Measurements from ENCODE around the gene GOLGA6B. TPM values are rescaled to one million over a fixed set of nuclear protein-coding genes. Genes with fewer than 3 reads are reported as not detected.
A peak's percentile ranks its signal among the peaks of the same experiment; 100 is the strongest.

GOLGA6B gene
- total RNA-seq, 1 experiment from 2014 or later: 1.9 TPM

DNA sequence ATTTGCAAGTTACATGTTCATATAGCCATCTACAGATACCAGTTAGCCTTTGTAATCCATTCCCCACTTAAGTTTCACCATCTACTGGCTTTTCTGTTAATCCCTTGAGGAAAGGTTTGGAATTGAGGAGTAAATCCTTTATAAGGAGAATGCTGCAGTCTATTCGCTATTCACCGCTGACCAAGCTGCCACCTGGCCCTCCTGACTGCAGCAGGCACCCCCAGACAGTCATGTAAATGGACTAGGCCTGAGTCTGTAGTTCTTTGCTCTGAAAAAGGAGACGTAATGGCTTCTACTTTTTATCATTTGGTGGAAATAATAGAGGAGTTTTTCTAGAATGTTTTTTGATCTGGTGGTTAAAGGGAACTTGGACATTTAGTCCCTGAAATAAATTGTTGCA is 28.3 kb downstream of the GOLGA6B start:
- Mint-ChIP-seq H3K4me3 (no peak overlapping the region), H3K4me1 (peaks cover 14% of the 10 kb centered on the region), H3K9me3 (no peaks in the 10 kb centered on the region), H3K27ac (peak overlapping the region; percentile 54), H3K27me3 (ENCODE audit: low read depth) (no peaks in the 10 kb centered on the region; the same call in 1 of the 2 replicates), H3K36me3 (no peaks in the 10 kb centered on the region)
- no peak for ATAC-seq
- no peak for TF ChIP-seq KAT7 (CRISPR knock-in tag; IDR thresholded peaks at IDR 0.05; ENCODE audit: borderline replicate concordance)
- no peak for TF ChIP-seq ATF1 (CRISPR knock-in tag; IDR thresholded peaks at IDR 0.05)
- no peak for TF ChIP-seq MYBL2 (CRISPR knock-in tag; IDR thresholded peaks at IDR 0.05)
- TF ChIP-seq NFATC4 (CRISPR knock-in tag; IDR thresholded peaks at IDR 0.05): no peak
- TF ChIP-seq, protein P1, sequence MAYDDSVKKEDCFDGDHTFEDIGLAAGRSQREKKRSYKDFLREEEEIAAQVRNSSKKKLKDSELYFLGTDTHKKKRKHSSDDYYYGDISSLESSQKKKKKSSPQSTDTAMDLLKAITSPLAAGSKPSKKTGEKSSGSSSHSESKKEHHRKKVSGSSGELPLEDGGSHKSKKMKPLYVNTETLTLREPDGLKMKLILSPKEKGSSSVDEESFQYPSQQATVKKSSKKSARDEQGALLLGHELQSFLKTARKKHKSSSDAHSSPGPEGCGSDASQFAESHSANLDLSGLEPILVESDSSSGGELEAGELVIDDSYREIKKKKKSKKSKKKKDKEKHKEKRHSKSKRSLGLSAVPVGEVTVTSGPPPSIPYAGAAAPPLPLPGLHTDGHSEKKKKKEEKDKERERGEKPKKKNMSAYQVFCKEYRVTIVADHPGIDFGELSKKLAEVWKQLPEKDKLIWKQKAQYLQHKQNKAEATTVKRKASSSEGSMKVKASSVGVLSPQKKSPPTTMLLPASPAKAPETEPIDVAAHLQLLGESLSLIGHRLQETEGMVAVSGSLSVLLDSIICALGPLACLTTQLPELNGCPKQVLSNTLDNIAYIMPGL (CRISPR knock-in tag; IDR thresholded peaks at IDR 0.05): no peak
- TF ChIP-seq, protein P2, sequence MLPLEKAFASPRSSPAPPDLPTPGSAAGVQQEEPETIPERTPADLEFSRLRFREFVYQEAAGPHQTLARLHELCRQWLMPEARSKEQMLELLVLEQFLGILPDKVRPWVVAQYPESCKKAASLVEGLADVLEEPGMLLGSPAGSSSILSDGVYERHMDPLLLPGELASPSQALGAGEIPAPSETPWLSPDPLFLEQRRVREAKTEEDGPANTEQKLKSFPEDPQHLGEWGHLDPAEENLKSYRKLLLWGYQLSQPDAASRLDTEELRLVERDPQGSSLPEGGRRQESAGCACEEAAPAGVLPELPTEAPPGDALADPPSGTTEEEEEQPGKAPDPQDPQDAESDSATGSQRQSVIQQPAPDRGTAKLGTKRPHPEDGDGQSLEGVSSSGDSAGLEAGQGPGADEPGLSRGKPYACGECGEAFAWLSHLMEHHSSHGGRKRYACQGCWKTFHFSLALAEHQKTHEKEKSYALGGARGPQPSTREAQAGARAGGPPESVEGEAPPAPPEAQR (CRISPR knock-in tag; IDR thresholded peaks at IDR 0.05): no peak
- no peak for DNase-seq (ENCODE audit: low spot score)
- ChIA-PET POLR2A (no interaction called here), CTCF (interaction anchor here (1.1 to 4.9 kb wide), 3 partner anchors 12 to 83 kb away, joined by 5 to 26 read pairs (median 6); no protein-coding TSS in a partner anchor)

DNA sequence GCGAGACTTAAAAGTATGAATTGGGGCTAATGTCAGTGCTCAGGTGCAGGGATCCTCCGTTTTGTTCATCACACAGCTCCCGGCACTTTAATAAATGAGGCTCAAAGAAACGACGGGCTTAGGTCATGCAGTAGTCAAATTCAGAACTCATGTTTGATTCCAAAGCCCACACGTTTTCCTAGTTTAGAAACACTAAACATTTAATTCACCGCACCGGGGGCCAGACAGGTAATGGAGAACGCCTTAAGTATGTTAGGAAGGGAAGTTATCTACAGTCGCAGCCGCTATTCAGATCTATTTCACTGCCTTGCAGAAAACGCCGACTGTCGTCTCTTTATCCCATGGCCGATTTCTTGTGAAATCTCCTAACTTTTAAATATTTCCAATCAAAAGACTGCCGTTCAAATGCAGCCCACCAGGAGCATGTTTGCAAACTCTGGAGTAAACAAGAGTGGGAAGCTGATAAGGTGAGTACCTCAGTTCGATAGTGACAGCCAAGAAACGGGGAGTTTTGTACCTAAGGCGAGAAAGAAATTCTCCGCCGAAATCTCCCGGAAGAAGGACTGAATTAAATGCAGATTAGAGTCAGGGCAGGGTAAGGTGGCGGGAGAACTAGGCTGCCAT is 30.9 kb downstream of the GOLGA6B start:
- ChIA-PET POLR2A (no interaction called here), CTCF (interaction anchor here (1.1 to 2.9 kb wide), 6 partner anchors 15 to 152 kb away, joined by 3 to 13 read pairs (median 4); no protein-coding TSS in a partner anchor)
- ATAC-seq (no peak), DNase-seq (ENCODE audit: low spot score) (no peak)
- Mint-ChIP-seq H3K27me3 (ENCODE audit: low read depth) (no peaks in the 10 kb centered on the region), H3K36me3 (peaks cover 3% of the 10 kb centered on the region; the same call in 1 of the 2 replicates), H3K4me1 (peaks cover 14% of the 10 kb centered on the region), H3K27ac (peak overlapping the region; percentile 93), H3K9me3 (peaks cover 5% of the 10 kb centered on the region), H3K4me3 (peak overlapping the region; percentile 88)
- TF ChIP-seq RELA (CRISPR knock-in tag; IDR thresholded peaks at IDR 0.05; ENCODE audit: borderline replicate concordance): no peak
- TF ChIP-seq, protein P3, sequence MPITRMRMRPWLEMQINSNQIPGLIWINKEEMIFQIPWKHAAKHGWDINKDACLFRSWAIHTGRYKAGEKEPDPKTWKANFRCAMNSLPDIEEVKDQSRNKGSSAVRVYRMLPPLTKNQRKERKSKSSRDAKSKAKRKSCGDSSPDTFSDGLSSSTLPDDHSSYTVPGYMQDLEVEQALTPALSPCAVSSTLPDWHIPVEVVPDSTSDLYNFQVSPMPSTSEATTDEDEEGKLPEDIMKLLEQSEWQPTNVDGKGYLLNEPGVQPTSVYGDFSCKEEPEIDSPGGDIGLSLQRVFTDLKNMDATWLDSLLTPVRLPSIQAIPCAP (CRISPR knock-in tag; IDR thresholded peaks at IDR 0.05): no peak
- no peak for TF ChIP-seq IRF2 (CRISPR knock-in tag; IDR thresholded peaks at IDR 0.05; ENCODE audit: borderline replicate concordance, low read depth)
- TF ChIP-seq, protein P4, sequence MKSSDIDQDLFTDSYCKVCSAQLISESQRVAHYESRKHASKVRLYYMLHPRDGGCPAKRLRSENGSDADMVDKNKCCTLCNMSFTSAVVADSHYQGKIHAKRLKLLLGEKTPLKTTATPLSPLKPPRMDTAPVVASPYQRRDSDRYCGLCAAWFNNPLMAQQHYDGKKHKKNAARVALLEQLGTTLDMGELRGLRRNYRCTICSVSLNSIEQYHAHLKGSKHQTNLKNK (CRISPR knock-in tag; IDR thresholded peaks at IDR 0.05): no peak
- TF ChIP-seq, protein P5, sequence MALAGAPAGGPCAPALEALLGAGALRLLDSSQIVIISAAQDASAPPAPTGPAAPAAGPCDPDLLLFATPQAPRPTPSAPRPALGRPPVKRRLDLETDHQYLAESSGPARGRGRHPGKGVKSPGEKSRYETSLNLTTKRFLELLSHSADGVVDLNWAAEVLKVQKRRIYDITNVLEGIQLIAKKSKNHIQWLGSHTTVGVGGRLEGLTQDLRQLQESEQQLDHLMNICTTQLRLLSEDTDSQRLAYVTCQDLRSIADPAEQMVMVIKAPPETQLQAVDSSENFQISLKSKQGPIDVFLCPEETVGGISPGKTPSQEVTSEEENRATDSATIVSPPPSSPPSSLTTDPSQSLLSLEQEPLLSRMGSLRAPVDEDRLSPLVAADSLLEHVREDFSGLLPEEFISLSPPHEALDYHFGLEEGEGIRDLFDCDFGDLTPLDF (CRISPR knock-in tag; IDR thresholded peaks at IDR 0.05): no peak
- TF ChIP-seq, protein P6, sequence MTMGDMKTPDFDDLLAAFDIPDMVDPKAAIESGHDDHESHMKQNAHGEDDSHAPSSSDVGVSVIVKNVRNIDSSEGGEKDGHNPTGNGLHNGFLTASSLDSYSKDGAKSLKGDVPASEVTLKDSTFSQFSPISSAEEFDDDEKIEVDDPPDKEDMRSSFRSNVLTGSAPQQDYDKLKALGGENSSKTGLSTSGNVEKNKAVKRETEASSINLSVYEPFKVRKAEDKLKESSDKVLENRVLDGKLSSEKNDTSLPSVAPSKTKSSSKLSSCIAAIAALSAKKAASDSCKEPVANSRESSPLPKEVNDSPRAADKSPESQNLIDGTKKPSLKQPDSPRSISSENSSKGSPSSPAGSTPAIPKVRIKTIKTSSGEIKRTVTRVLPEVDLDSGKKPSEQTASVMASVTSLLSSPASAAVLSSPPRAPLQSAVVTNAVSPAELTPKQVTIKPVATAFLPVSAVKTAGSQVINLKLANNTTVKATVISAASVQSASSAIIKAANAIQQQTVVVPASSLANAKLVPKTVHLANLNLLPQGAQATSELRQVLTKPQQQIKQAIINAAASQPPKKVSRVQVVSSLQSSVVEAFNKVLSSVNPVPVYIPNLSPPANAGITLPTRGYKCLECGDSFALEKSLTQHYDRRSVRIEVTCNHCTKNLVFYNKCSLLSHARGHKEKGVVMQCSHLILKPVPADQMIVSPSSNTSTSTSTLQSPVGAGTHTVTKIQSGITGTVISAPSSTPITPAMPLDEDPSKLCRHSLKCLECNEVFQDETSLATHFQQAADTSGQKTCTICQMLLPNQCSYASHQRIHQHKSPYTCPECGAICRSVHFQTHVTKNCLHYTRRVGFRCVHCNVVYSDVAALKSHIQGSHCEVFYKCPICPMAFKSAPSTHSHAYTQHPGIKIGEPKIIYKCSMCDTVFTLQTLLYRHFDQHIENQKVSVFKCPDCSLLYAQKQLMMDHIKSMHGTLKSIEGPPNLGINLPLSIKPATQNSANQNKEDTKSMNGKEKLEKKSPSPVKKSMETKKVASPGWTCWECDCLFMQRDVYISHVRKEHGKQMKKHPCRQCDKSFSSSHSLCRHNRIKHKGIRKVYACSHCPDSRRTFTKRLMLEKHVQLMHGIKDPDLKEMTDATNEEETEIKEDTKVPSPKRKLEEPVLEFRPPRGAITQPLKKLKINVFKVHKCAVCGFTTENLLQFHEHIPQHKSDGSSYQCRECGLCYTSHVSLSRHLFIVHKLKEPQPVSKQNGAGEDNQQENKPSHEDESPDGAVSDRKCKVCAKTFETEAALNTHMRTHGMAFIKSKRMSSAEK (CRISPR knock-in tag; IDR thresholded peaks at IDR 0.05; ENCODE audit: borderline replicate concordance): no peak
- no peak for TF ChIP-seq ZNF263 (CRISPR knock-in tag; IDR thresholded peaks at IDR 0.05; ENCODE audit: low read depth)
- TF ChIP-seq, protein P7, sequence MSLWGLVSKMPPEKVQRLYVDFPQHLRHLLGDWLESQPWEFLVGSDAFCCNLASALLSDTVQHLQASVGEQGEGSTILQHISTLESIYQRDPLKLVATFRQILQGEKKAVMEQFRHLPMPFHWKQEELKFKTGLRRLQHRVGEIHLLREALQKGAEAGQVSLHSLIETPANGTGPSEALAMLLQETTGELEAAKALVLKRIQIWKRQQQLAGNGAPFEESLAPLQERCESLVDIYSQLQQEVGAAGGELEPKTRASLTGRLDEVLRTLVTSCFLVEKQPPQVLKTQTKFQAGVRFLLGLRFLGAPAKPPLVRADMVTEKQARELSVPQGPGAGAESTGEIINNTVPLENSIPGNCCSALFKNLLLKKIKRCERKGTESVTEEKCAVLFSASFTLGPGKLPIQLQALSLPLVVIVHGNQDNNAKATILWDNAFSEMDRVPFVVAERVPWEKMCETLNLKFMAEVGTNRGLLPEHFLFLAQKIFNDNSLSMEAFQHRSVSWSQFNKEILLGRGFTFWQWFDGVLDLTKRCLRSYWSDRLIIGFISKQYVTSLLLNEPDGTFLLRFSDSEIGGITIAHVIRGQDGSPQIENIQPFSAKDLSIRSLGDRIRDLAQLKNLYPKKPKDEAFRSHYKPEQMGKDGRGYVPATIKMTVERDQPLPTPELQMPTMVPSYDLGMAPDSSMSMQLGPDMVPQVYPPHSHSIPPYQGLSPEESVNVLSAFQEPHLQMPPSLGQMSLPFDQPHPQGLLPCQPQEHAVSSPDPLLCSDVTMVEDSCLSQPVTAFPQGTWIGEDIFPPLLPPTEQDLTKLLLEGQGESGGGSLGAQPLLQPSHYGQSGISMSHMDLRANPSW (CRISPR knock-in tag; conservative IDR thresholded peaks at IDR 0.05; ENCODE audit: low read depth): no peak
- TF ChIP-seq, protein P8, sequence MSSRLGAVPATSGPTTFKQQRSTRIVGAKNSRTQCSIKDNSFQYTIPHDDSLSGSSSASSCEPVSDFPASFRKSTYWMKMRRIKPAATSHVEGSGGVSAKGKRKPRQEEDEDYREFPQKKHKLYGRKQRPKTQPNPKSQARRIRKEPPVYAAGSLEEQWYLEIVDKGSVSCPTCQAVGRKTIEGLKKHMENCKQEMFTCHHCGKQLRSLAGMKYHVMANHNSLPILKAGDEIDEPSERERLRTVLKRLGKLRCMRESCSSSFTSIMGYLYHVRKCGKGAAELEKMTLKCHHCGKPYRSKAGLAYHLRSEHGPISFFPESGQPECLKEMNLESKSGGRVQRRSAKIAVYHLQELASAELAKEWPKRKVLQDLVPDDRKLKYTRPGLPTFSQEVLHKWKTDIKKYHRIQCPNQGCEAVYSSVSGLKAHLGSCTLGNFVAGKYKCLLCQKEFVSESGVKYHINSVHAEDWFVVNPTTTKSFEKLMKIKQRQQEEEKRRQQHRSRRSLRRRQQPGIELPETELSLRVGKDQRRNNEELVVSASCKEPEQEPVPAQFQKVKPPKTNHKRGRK (CRISPR knock-in tag; IDR thresholded peaks at IDR 0.05; ENCODE audit: borderline replicate concordance): no peak
- no peak for TF ChIP-seq NR2C2 (CRISPR knock-in tag; IDR thresholded peaks at IDR 0.05)
- TF ChIP-seq SP1 (CRISPR knock-in tag; conservative IDR thresholded peaks at IDR 0.05): no peak
- no peak for TF ChIP-seq NFYB (CRISPR knock-in tag; conservative IDR thresholded peaks at IDR 0.05; ENCODE audit: low read depth)
- no peak for TF ChIP-seq JUN (CRISPR knock-in tag; IDR thresholded peaks at IDR 0.05)
- TF ChIP-seq TEAD1 (CRISPR knock-in tag; IDR thresholded peaks at IDR 0.05): no peak
